Adipocyte (in vitro differentiated cells): ENCODE results near the gene RNF2.

Experiments
- DNase-seq: peaks from one replicate; pipeline ENCODE4 v3.0.0-alpha.2; 2015; ENCODE audit warnings: low read depth
- H3K27me3 ChIP-seq: replicated peaks from 2 replicates; pipeline ENCODE4 v1.7.0; 2013; ENCODE audit warnings: mild to moderate bottlenecking, low read length, moderate library complexity; ENCODE audit not compliant: control insufficient read depth, insufficient read depth
- H3K36me3 ChIP-seq: 2 replicates; pipeline ENCODE4 v1.7.0; 2013; ENCODE audit warnings: low read length, mild to moderate bottlenecking, moderate library complexity; ENCODE audit not compliant: control insufficient read depth, insufficient read depth, severe bottlenecking
- H3K4me1 ChIP-seq: 2 replicates; pipeline ENCODE4 v1.7.0; 2013; ENCODE audit warnings: mild to moderate bottlenecking, low read length, moderate library complexity; ENCODE audit not compliant: control insufficient read depth, insufficient read depth
- H3K4me3 ChIP-seq: 2 replicates; pipeline ENCODE4 v1.7.0; 2013; ENCODE audit warnings: mild to moderate bottlenecking, low read length, moderate library complexity
- H3K9ac ChIP-seq: 2 replicates; pipeline ENCODE4 v1.7.0; 2013; ENCODE audit warnings: mild to moderate bottlenecking, low read length, moderate library complexity
- H3K9me3 ChIP-seq: 2 replicates; pipeline ENCODE4 v1.7.0; 2013; ENCODE audit warnings: mild to moderate bottlenecking, low read length, moderate library complexity; ENCODE audit not compliant: control insufficient read depth

The RNF2 gene

DNA sequence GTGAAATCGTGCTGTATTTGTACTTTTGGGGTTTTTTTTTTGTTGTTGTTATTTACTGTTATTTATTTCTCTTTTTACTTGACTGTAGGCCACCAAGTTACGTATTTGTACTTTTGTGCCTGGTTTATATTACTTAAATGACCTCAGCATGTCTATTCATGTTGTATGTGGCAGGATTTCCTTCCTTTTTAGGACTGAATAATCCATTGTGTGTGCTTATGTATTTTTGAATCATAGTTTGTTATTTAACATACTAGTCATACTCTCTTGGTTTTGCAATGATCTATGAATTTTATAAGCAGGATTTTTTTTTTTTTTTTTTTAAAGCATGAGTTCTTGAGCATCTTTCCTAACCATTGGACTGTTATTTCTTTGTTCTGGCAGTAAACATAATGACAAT lies 51.2 kb downstream of the RNF2 start:
- no peak overlapping the region for H3K9ac ChIP-seq
- H3K4me1 ChIP-seq = no peaks in the 10 kb centered on the region
- DNase-seq = no peak
- no peaks in the 10 kb centered on the region for H3K9me3 ChIP-seq
- peaks cover 51% of the 10 kb centered on the region for H3K36me3 ChIP-seq
- no peaks in the 10 kb centered on the region for H3K27me3 ChIP-seq
- no peak overlapping the region for H3K4me3 ChIP-seq

DNA sequence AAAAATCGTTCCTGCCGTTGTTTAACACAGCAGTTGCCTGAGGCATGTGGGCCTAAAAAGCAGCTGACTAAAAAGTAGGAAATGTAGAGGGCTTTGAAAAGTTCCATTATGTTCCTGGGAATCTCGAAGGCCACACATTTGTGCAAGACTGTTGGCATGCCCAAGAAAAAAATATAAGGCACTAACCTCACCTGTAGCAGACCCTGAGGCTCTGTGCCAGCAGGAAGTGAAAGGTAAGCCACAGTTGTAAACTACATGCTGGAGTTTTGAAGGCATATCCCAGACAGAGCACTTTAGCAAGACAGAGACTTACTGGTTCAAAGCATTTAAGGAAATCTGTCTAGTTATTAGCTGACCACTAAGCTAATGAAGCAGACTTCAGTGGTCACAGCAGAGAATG lies 58.7 kb downstream of the RNF2 start:
- Histone ChIP-seq H3K4me1 (no peaks in the 10 kb centered on the region), H3K4me3 (no peak overlapping the region), H3K9me3 (peaks cover 14% of the 10 kb centered on the region), H3K36me3 (peaks cover 26% of the 10 kb centered on the region), H3K27me3 (no peaks in the 10 kb centered on the region), H3K9ac (no peak overlapping the region)
- DNase-seq = no peak

DNA sequence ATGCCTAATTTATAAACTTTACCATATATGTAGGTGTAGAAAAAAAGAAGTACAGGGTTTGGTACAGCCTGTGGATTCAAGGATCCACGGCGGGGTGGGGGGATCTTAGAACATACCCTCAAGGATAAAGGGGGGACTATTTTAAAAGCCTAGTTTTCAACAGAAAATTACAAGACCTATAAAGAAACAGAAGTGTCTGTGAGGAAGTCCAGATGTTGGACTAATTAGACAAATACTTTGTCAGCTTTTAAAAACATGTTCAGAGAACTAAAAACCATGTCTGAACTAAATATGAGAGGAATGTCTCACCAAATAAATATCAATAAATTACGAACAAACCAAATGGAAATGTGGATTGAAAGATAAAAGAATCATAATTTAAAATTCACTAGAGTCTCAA lies 59.8 kb downstream of the RNF2 start:
- Histone ChIP-seq H3K9ac (no peak overlapping the region), H3K4me3 (no peak overlapping the region), H3K27me3 (no peaks in the 10 kb centered on the region), H3K36me3 (peaks cover 16% of the 10 kb centered on the region), H3K9me3 (peaks cover 20% of the 10 kb centered on the region), H3K4me1 (no peaks in the 10 kb centered on the region)
- no peak for DNase-seq

DNA sequence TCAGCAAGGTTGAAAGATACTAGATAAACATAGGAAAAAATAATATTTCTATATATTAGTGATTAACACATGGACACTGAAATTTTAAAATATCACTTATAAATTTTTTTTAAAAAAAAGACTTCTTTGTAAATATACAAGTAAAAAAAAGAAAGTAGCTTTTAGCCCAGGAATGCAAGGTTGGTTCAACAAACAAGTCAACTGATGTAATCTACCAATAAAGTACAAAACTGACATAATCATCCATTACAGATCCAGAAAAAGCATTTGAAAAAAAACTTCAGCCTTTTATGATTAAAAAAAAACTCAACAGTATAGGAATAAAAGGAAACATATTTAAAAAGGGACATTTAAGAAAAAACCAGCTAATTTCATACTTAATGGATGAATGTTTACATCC lies 63.0 kb downstream of the RNF2 start:
- Histone ChIP-seq H3K9ac (no peak overlapping the region), H3K27me3 (no peaks in the 10 kb centered on the region), H3K36me3 (no peaks in the 10 kb centered on the region), H3K9me3 (peaks cover 20% of the 10 kb centered on the region), H3K4me1 (no peaks in the 10 kb centered on the region), H3K4me3 (no peak overlapping the region)
- no peak for DNase-seq

DNA sequence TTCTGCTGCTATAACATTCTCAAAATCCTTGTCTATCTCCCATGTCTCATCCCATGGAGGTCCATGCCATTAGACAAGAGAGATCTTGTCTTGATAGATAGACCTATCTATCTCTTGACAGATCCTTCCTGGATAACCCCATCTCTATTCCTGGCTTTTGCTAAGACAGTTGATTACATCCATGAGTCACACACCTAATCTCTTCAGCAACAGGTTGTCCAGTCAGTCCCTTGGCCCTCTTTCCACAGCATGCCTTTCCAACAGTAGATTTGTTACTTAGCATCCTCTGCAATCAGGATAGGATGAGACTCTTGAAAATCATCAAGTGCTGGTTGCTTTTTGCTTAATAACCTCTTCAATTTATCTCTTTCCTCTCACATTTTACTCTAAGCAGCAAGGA lies 64.8 kb downstream of the RNF2 start:
- Histone ChIP-seq H3K4me3 (no peak overlapping the region), H3K36me3 (no peaks in the 10 kb centered on the region), H3K9ac (no peak overlapping the region), H3K9me3 (peaks cover 20% of the 10 kb centered on the region), H3K27me3 (no peaks in the 10 kb centered on the region), H3K4me1 (no peaks in the 10 kb centered on the region)
- no peak for DNase-seq

DNA sequence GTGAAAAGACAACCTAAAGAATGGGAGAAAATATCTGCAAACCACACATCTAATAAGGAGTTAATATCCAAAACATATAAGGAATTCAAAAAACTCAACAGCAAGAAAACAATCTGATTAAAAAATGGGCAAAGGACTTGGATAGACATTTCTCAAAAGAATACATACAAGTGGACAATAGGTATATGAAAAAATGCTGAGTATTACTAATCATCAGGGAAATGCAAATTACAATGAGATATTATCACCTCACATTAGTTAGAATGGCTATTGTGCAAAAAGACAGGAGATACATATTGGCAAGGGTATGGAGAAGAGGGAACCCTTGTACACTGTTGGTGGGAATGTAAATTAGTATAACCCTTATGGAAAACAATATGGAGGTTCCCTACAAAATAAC lies 66.5 kb downstream of the RNF2 start:
- Histone ChIP-seq H3K4me3 (no peak overlapping the region), H3K9me3 (peaks cover 20% of the 10 kb centered on the region), H3K27me3 (no peaks in the 10 kb centered on the region), H3K9ac (no peak overlapping the region), H3K4me1 (no peaks in the 10 kb centered on the region), H3K36me3 (no peaks in the 10 kb centered on the region)
- no peak for DNase-seq

DNA sequence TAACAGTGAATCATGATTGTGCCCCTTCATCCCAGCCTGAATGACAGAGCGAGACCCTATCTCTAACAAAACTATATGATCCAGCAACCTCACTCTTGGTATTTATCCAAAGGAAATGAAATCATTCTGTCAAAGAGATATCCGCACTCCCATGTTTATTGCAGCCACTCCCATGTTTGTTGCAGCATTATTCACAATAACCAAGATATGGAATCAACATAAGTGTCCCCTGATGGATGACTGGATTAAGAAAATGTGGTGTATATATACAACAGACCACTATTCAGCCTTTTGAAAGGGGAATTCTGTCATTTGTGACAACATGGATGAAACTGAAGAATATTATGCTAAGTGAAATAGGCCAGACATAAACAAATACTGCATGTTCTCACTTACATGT lies 67.0 kb downstream of the RNF2 start:
- no peak overlapping the region for H3K4me3 ChIP-seq
- no peak overlapping the region for H3K9ac ChIP-seq
- H3K27me3 ChIP-seq = no peaks in the 10 kb centered on the region
- no peaks in the 10 kb centered on the region for H3K4me1 ChIP-seq
- DNase-seq = no peak
- H3K9me3 ChIP-seq = peaks cover 20% of the 10 kb centered on the region
- no peaks in the 10 kb centered on the region for H3K36me3 ChIP-seq

DNA sequence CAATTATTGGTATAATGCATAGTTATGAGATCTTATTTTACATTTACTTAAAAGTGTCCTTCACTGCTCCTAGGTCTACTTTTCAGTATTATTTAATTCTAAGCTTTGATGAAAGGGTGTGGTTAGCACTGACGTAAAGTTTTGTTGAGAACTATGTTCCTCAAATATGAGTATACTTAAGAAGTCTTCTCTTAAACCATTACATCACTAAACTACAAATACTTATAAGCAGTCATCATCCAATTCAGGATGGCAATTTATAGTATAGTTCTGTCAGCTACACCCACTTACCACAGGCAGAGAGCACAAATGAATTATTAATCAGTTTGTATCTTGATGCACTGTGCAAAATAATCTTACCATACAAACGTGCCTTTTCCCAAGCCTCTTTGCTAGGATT lies 84.3 kb downstream of the RNF2 start:
- no peaks in the 10 kb centered on the region for H3K27me3 ChIP-seq
- no peak for DNase-seq
- H3K9me3 ChIP-seq = peaks cover 13% of the 10 kb centered on the region
- no peaks in the 10 kb centered on the region for H3K4me1 ChIP-seq
- H3K4me3 ChIP-seq = no peak overlapping the region
- H3K9ac ChIP-seq = no peak overlapping the region
- H3K36me3 ChIP-seq = peaks cover 83% of the 10 kb centered on the region

DNA sequence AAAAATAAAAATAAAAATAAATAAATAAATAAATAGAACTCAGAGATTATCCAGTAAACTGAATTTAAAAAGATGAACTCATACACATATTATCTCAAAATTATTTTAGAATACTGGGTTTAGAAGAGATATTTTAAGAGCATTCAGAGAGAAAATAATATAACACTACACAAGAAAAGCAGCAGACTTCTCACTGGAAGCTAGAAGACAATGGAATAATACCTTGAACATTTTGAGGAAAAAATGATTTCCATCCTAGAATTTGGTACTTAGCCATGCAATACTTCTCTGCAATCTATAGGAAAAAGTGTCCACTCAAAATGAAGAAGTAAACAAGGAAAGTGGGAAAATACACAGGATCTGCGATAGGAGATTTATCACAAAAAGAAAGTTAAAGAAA lies 87.2 kb downstream of the RNF2 start:
- no peak overlapping the region for H3K9ac ChIP-seq
- no peaks in the 10 kb centered on the region for H3K4me1 ChIP-seq
- H3K4me3 ChIP-seq = no peak overlapping the region
- peaks cover 13% of the 10 kb centered on the region for H3K9me3 ChIP-seq
- DNase-seq = no peak
- H3K27me3 ChIP-seq = no peaks in the 10 kb centered on the region
- H3K36me3 ChIP-seq = peaks cover 82% of the 10 kb centered on the region

DNA sequence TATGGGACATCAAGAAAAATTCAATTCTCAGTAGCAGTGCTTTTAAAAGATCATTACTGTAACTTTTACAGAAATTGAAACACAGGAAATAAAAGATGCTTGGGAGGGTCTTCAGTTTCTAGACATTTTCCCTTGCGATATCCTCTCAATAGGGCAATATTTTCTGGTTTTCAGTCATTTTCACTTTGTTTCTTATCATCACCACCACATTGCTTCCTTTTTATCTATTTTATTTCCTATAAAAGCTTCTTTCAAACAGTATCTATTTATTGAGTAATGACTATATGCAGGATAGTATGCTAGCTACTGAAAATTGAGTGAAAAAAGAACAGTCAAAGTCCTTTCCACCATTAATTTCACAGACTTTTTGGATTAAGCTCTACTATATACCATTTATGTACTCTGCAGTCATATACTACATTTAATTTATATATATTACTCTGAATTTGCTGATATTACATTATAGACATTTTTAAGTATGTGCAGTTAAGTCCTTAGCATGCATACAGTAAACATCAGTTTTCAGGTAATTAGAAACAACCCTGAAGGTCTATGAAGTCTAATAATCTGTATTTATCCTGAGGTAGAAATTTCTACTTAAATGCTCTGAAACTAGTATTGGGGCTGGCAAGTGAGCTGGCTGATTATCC lies 92.7 kb downstream of the RNF2 start:
- Histone ChIP-seq H3K36me3 (peaks cover 78% of the 10 kb centered on the region), H3K9me3 (peaks cover 3% of the 10 kb centered on the region), H3K4me1 (no peaks in the 10 kb centered on the region), H3K9ac (no peak overlapping the region), H3K27me3 (no peaks in the 10 kb centered on the region), H3K4me3 (no peak overlapping the region)
- DNase-seq = no peak

DNA sequence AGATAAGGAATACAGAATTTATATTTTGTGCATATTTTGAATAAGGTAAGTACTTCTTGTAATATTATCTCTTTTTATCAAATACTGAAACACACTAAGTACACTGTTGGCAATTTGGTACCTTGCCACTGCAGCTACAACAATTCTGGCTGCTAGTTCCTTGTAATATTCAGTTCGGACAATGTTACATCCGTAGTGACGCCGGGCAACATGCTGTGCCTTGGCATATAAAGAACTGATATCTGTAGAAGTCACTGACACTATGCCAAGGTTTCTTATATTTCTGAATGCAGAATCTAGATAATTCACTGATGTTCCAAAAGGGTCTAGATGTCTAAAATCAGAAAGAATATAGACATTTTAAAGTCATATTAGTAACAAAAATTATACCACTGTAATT lies 93.9 kb downstream of the RNF2 start:
- H3K27me3 ChIP-seq = no peaks in the 10 kb centered on the region
- no peak overlapping the region for H3K9ac ChIP-seq
- H3K36me3 ChIP-seq = peaks cover 76% of the 10 kb centered on the region
- no peaks in the 10 kb centered on the region for H3K4me1 ChIP-seq
- DNase-seq = no peak
- H3K9me3 ChIP-seq = no peaks in the 10 kb centered on the region
- H3K4me3 ChIP-seq = no peak overlapping the region

DNA sequence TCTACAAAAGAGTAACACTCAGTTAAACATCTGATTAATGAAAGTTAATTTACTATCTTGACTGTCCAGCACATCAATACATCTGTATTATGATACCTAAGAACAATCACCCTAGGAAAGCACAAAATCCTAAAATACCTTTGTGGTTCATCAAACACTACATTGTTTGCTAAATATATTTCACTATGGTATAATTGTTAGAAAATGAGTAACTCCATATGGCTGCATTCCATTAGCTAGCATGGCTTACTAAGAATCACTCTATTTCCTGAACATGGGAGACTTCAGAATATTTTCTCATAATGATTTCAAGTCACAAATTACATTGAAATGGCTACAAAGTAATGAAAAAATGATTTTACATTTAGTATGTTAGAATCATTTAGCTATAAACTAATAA lies 98.9 kb downstream of the RNF2 start:
- Histone ChIP-seq H3K4me1 (no peaks in the 10 kb centered on the region), H3K36me3 (peaks cover 83% of the 10 kb centered on the region), H3K9me3 (no peaks in the 10 kb centered on the region), H3K9ac (no peak overlapping the region), H3K4me3 (no peak overlapping the region), H3K27me3 (no peaks in the 10 kb centered on the region)
- peak; percentile 56 for DNase-seq
